ENCODE results near the gene SULT4A1. TPM values are rescaled to one million over a fixed set of nuclear protein-coding genes. Genes with fewer than 3 reads are reported as not detected.

Gene SULT4A1
- polyA plus RNA-seq, 1 experiment: 0.14 TPM

DNA sequence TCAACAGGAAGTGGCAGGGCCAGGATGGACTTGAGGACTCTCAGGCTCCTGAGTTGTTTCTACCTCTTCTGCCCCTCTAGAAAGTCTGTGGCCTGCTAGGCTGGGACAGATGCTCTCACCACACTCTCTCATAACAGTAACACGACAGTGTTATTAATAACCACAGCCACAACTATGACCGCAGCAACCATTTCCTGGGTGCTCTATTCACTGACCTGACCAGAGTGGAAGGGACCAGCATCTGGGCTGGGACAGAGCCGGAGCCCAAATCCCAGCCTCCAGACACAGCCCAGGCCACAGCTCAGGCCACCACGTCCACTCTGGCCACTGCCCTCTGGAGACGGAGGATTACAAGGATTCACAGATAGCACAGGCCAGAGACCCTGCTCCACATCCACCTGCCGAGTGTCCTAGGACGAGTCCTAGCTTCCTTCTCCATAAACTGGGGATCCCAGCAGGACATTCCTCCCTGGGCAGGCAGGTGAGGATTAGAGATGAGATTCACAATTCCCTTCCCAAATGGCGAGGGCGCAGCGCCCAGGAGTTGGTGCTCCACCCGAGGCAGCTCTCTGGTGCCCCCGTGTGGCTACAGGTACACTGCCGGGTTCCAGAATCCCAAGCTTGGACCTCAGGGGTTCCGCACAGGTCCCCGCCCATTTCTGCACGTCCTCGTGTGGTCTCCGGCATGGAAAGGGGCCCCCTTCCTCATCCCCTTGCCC, 22.4 kb upstream of the SULT4A1 start:
- no peak overlapping the region for H3K4me3 ChIP-seq (ENCODE audit: low read depth, low read length)
- no peak overlapping the region for H3K27ac ChIP-seq (ENCODE audit: low read depth, low read length)
- peaks cover 15% of the 10 kb centered on the region for H3K27me3 ChIP-seq (ENCODE audit: control insufficient read depth, insufficient read depth, low read length)
- DNase-seq (ENCODE audit: low read depth, low spot score): no peak
- H3K9me3 ChIP-seq (ENCODE audit: control insufficient read depth, insufficient read depth, low read length): peaks cover 6% of the 10 kb centered on the region
- TF ChIP-seq CTCF (IDR thresholded peaks at IDR 0.05; ENCODE audit: low read depth, low read length): peak; percentile 88
- ChIA-PET POLR2A (no interaction called here), CTCF (interaction anchor here (0.7 to 3.0 kb wide), 16 partner anchors 8 to 499 kb away, joined by 3 to 20 read pairs (median 5); partner anchors contain the start of gene PNPLA3)

DNA sequence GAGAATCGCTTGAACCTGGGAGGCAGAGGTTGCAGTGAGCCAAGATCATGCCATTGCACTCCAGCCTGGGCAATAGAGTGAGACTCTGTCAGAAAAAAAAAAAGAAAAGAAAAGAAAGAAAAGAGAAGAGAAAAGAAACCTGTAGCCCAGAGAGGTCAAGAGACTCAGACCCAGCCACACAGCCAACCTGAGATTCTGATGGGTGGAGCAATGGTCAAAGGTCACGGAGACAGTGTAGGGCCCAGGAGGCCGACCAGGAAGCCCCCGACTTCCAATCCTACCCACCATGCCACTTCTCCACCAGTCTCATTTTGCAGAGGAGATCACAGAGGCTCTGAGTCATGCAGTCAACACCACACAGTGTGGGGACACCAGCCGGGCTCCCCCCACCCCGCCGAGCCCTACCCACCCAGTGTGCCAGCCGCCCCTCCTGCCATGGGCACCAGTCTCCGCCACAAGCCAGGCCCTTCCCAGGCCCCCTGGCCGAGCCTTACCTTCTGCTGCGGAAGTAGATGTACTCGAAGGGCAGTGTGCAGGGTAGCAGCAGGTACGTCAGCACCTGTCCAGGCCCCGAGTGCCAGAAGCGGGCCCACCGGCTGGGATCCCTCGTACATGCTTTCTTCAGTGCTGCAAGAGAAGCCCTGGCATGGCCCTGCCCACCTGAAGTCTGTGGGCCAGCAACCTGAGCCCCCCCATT, 21.6 kb upstream of the SULT4A1 start:
- CTCF ChIA-PET: interaction anchor here (0.7 to 3.0 kb wide), 10 partner anchors 13 to 496 kb away, joined by 3 to 20 read pairs (median 7); no protein-coding TSS in a partner anchor
- Histone ChIP-seq H3K27ac (ENCODE audit: low read depth, low read length) (no peak overlapping the region), H3K4me3 (ENCODE audit: low read depth, low read length) (no peak overlapping the region), H3K9me3 (ENCODE audit: control insufficient read depth, insufficient read depth, low read length) (peaks cover 6% of the 10 kb centered on the region), H3K27me3 (ENCODE audit: control insufficient read depth, insufficient read depth, low read length) (peaks cover 12% of the 10 kb centered on the region)
- no peak for DNase-seq (ENCODE audit: low read depth, low spot score)
- TF ChIP-seq CTCF (IDR thresholded peaks at IDR 0.05; ENCODE audit: low read depth, low read length): no peak
- POLR2A ChIA-PET: no interaction called here

GRCh38 chr22:43883012-43883661, 20.8 kb upstream of the SULT4A1 start:
- H3K4me3 ChIP-seq (ENCODE audit: low read depth, low read length): no peak overlapping the region
- peaks cover 11% of the 10 kb centered on the region for H3K27me3 ChIP-seq (ENCODE audit: control insufficient read depth, insufficient read depth, low read length)
- H3K9me3 ChIP-seq (ENCODE audit: control insufficient read depth, insufficient read depth, low read length): peaks cover 6% of the 10 kb centered on the region
- POLR2A ChIA-PET: interaction anchor here (0.6 kb wide), 1 partner anchor 435 kb away, joined by 3 read pairs; no protein-coding TSS in a partner anchor
- TF ChIP-seq CTCF (IDR thresholded peaks at IDR 0.05; ENCODE audit: low read depth, low read length): peak; percentile 52
- no peak for DNase-seq (ENCODE audit: low read depth, low spot score)
- CTCF ChIA-PET: interaction anchor here (0.6 to 3.0 kb wide), 8 partner anchors 14 to 594 kb away, joined by 3 to 20 read pairs (median 4); no protein-coding TSS in a partner anchor
- H3K27ac ChIP-seq (ENCODE audit: low read depth, low read length): no peak overlapping the region

DNA sequence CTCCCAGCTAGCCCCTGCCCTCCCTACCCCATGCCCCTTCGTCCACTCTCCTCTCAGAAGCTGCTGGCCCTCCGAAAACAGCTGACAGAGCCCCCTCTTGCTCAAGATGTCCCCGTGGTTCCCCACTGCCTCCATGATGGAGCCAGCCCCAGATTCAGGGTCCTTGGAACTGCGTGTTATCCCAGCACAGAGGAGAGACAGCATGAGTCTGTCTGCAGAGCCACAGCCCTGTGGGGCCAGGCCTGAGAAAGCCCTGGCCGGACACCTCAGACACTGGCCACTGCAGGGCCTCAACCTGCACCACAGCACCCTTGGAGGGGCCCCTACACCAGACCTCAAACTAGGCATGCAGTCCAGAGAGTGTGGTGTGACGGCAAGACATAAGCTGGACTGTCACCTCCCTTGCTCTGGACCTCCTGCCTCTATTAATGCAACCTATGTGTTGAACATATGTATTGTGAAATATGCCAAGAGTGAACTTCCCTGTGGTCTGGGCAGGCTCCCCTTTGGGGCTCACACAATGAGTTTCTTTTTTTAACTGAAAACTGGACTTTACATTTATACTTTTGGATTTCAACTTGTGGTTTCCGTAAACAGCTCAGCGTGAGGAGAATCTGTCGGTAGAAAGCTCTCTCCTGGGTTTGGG, 19.9 kb upstream of the SULT4A1 start:
- TF ChIP-seq CTCF (IDR thresholded peaks at IDR 0.05; ENCODE audit: low read depth, low read length): no peak
- H3K27me3 ChIP-seq (ENCODE audit: control insufficient read depth, insufficient read depth, low read length): peaks cover 14% of the 10 kb centered on the region
- ChIA-PET POLR2A (interaction anchor here (0.6 kb wide), 2 partner anchors 42 to 434 kb away, joined by 3 read pairs; partner anchors contain the start of gene PNPLA3), CTCF (interaction anchor here (0.7 to 2.0 kb wide), 5 partner anchors 14 to 593 kb away, joined by 3 to 19 read pairs (median 4); no protein-coding TSS in a partner anchor)
- H3K4me3 ChIP-seq (ENCODE audit: low read depth, low read length): no peak overlapping the region
- DNase-seq (ENCODE audit: low read depth, low spot score): no peak
- peaks cover 6% of the 10 kb centered on the region for H3K9me3 ChIP-seq (ENCODE audit: control insufficient read depth, insufficient read depth, low read length)
- H3K27ac ChIP-seq (ENCODE audit: low read depth, low read length): no peak overlapping the region
